NCI-H1930 (cell line): ENCODE results near the gene STUB1.
"Not testable (repeated sequence)": the region's sequence is repeated elsewhere in the genome, so short reads cannot be mapped to it uniquely, and the experiment has no call there.

Source experiments
- DNase-seq, 2 experiments: peaks; one replicate each; lab custom pipeline; 2025; lab: John Stamatoyannopoulos, UW

The STUB1 gene

DNA sequence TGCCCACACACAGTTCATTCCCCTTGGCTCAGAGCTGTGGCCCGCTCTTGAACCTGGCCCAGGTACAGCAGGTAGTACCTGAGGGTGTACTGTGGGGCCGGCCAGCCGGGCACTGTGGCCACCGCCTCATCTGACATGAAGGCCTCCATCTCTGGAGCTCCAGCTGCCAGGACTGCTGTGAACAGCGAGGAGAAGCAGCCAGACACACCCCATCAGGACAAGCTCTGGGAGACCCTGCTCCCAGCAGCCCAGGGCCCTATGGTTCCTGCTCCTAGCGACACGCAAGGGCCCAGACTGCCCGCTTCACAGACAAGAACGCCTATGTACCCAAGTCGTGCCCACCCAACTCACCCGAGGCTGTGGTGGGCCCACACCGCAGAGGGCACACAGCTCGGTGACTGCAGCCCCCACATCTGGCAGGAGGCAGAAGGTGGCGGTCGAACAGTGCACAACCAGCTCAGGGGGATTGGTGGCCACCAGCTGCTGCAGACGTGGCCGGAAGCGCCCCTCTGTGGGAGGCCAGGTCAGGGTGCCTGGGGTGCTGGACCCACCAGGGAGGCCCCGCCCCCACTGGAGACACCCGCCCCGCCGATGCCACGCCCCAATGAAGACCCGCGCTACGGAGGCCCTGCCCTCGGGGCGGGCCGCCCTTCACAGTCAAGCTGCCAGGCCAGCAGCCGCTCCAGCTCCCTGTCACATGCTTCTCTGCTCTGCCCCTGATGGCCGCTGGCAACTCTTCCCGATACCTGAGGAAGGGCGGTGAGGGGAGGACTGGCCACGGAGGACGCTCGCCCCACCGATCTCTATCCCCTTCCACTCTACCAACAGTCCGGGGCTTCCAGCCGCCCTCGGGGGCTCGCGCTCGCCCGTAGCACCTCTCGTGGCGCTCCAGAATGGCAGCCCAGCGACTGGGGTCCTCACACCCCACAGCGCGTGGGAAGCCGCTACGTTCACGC lies 1.1 kb upstream of the STUB1 start:
- DNase-seq, result peak; percentile 72 to 82

GRCh38 chr16:680625-680945 lies 375 bp downstream of the STUB1 start:
- no peak for DNase-seq

DNA sequence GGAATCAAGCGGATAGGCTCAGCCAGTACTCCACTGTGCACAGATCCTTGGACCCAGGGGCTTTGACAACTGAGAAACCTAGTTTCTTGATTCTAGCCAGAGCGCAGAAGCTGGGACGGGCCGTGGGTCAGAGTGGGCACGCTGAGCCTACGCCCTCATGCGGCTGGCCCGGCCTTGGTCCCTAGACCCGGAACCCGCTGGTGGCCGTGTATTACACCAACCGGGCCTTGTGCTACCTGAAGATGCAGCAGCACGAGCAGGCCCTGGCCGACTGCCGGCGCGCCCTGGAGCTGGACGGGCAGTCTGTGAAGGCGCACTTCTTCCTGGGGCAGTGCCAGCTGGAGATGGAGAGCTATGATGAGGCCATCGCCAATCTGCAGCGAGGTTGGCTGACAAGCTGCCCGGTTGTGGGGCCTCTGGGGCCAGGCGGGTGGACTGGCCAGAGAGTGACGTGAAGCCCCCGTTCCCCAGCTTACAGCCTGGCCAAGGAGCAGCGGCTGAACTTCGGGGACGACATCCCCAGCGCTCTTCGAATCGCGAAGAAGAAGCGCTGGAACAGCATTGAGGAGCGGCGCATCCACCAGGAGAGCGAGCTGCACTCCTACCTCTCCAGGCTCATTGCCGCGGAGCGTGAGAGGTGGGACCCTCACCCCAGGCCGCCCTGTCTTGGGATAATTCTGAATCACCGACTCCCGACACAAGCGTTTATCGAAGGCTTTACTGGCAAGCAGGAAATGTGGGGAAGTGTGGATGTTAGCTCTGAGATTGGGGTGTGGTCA lies 946 bp downstream of the STUB1 start:
- DNase-seq, result peak in 1 of 2 experiments; percentile 39

GRCh38 chr16:681746-682427 lies 1.7 kb downstream of the STUB1 start:
- DNase-seq, result no peak

GRCh38 chr16:682493-683395 lies 2.5 kb downstream of the STUB1 start:
- DNase-seq, result no peak

- DNase-seq, result no peak
Observed at GRCh38 chr16:683396-684070, 3.3 kb downstream of the STUB1 start.

DNA sequence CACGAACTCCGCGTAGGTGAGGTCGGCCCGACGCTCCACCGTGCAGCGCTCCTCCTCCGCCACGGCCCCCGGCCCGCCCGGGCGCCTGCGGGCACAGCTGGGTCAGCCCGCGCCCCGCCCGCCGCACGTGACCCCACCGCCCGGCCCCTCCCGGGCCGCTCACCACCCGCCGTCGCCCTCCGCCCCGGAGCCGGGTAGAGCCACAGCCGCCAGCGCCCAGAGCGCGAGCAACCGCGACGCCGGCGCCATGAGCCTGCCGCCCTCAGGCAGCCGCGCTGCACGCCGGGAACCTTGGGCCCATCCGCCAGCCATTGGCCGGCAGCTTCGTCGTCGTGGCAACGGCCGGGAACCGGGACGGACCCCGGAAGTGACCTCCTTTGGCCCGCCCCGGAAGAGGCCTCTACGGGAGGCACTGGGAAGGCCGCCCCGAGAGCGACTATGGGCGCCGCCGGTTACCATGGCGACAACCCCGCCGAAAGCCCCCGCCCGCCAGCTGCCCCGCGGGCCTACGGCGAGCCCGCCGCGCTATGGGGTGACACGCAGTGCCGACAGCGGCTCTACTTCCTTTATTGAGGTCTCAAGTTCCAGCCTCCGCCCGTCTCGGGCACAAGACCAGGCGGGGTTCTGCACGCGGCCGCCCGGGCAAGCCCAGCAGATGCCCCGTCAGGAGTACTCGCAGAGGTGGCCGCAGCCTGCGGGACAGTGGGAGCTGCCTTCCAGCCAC lies 4.0 kb downstream of the STUB1 start, which contains the start of gene JMJD8:
Gene JMJD8, minus strand, starts transcription at position 264 of the 724 bp plus-strand sequence. Its CDS starts 15 bp downstream, at position 249.
- peak; percentile 95 to 98 for DNase-seq

GRCh38 chr16:684961-685696 lies 4.9 kb downstream of the STUB1 start:
- no peak for DNase-seq

DNA sequence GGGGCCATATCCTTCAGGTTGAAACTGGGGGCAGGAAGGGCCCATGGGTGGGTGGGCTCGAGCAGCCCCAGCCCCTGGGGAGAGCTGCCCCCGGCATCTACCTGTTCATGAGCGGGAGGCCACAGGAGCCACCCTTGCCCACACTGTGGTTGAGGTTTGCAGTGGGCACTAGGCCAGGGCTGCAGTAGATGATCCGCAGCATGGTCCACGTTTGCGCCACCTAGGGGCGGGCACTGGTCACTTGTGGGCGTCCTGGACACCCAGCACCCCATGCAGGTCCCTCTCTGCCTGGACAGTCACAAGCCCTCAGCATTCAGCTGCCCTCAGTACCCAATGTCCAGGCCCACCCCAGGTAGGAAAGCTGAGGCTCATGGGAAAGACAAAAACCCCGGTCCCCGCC lies 5.8 kb downstream of the STUB1 start:
- peak; percentile 35 to 69 for DNase-seq

DNA sequence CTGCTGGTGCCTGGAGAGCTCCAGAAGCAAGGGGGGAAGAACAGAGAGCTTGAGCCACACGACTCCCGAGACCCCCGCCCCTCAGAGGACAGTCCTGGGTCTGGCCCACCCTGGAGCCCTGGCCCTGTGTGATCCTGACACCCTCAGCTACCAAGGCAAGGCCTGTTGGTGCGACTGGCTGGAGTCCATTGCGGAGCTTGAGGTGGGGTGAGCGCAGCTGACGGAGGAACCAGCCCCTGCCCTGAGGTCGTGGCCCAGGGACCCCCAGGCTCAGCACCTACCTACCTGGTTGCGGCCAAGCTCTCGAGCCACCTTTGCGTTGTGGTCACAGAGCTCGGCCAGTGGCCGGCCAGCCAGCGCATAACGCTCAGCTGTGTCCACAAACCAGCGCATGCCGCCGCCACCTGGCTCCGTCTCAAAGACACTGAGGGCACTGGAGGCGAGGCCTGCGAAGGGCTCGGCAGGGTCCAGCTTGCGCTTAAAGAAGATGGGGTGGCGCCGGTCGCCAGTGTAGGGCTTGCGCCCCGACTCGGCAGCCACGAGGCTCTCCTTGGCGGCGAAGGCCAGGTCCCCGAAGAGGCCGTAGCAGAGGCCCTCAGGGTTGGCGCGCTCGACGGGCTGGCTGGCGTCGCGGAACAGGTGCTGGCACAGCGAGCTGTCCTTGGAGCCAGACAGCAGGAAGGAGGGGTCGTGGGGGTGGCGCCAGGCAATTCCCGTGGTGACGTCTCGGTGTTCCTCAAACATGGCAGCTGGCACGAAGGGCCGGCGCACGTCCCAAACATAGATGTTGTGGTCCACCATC lies 6.5 kb downstream of the STUB1 start:
- no peak for DNase-seq

GRCh38 chr16:687499-687898 lies 7.3 kb downstream of the STUB1 start:
- no peak for DNase-seq

GRCh38 chr16:689175-689897 lies 9.1 kb downstream of the STUB1 start:
- DNase-seq, result no peak

DNA sequence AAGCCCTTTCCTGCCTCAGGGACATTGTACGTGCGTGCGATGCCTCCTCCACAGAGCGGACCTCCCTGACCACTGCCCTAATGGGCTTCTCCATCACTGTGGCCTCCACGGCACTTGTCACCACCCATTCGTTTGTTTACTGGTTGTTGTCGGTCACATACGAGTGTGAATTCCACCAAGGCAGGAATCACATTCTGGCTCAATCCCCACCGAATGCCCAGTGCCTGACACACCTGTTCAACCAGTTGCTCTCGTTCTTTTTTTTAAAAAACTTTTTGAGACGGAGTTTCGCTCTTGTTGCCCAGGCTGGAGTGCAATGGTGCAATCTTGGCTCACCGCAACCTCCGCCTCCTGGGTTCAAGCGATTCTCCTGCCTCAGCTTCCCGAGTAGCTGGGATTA lies 11.0 kb downstream of the STUB1 start:
- DNase-seq, result not testable (repeated sequence)

GRCh38 chr16:692356-693108 lies 12.3 kb downstream of the STUB1 start:
- DNase-seq, result no peak

GRCh38 chr16:693364-693763 lies 13.2 kb downstream of the STUB1 start:
- no peak for DNase-seq

GRCh38 chr16:693766-694165 lies 13.6 kb downstream of the STUB1 start:
- no peak for DNase-seq
